Fibroblast of skin of right quadriceps (primary cell): Measurements from ENCODE around the gene ZBTB7A.

Source experiments
- DNase-seq: peaks from one replicate; pipeline ENCODE4 v3.0.0-alpha.2; 2013

ZBTB7A gene

GRCh38 chr19:4066176-4066606 is 508 bp downstream of the ZBTB7A start:
- no peak for DNase-seq

DNA sequence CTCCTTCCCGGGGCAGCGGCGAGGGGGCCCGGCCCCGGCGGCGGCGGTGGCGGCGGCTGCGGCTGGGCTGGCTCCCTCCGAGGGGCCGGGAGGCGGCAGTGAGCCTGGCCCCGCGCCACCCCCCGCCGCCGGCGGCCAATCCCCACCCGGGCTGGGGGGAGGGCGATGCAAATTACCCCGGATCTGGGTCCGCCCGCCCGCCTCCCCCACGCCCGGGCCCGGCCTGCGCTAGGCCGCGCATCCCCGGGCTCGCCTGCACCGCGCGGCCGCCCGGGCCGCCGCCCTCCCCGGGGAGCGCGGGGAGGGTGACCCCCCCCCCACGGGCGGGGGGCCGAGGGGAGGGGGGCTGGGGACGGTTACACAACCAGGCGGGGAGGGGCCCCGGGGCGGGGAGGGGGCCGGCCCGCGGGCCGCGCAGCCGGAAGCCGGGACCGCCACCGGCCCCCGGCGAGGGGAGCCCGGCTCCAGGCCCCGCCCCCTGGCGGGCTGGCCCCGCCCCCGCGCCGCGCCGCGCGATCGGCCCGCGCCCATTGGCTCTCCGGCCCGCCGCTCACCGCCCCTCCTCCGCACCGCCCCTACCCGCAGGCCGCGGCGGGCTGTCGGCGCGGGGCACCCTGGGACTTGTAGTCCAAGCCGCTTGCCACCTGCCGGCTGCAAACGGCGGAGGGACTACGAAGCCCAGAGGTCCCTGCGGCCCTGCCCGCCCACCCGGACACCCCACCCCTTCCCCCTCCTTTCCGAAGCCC is 1.1 kb downstream of the ZBTB7A start:
- DNase-seq = peak; percentile 98

GRCh38 chr19:4064496-4065260 is 2.0 kb downstream of the ZBTB7A start:
- DNase-seq = peak; percentile 36

- DNase-seq = no peak
These were observed 2.6 kb downstream of the ZBTB7A start for GRCh38 chr19:4064149-4064495.

DNA sequence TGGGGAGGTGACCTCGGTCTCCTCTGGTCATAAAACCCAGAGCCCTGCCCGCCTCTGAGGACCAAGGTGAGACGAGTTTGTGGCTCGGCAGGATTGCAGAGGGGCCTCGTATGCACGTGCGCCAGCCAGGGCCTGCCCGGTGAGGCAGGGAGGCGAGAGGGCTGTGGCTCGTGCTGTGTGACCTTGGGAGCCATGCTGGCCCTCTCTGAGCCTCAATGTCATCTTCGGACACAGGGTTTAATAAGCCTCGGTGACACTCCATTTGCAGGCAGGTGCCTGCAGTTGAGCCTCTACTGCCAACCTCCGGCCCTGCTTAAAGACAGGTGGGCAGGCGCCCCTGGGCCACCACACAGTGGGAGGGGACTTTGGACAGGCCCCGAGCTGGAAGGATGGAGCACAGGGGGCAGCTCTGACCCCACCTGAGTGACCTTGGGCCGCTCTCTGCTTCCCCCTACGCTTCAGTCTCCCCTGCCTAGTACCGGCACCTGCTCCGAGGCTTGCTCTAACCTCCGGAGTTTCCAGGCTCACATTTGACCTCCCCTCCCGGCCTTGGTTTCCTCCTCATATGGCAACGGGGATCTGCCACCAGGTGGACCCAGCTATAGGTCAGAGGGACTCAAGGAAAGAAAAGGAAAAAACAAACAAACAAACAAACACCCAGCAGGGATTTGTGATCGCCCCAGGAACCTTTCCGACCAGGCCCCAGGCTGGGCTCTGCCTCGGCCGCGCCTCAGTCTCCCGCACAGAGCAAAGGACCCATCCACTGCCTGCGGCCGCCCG is 3.1 kb downstream of the ZBTB7A start:
- no peak for DNase-seq

GRCh38 chr19:4062419-4063368 is 4.0 kb downstream of the ZBTB7A start:
- no peak for DNase-seq

GRCh38 chr19:4061683-4062418 is 4.8 kb downstream of the ZBTB7A start:
- no peak for DNase-seq

DNA sequence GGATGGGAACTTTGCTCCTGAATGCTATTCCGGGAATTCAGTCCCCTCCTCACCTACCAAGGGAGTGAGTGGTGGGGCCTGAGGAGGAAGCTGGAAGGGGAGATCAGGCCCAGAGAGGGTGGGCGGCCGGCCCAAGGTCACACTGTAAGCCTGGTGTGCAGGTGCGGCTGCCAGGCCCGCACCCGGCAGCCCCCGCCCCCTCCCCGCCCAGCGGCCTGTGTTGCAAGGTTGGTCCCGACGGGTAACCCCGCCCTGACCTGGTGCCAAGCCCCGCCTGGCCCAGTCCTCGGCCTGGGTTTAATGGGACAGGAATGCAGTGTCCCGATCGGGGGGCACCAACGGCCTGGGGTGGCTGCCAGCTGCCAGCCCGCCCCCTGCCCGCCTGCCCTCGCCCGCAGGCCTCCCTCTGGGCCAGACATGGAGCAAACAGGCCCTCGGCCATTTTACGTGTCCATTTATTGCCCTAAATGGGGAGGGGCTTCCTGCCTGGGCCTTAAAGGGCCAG is 5.5 kb downstream of the ZBTB7A start:
- no peak for DNase-seq

DNA sequence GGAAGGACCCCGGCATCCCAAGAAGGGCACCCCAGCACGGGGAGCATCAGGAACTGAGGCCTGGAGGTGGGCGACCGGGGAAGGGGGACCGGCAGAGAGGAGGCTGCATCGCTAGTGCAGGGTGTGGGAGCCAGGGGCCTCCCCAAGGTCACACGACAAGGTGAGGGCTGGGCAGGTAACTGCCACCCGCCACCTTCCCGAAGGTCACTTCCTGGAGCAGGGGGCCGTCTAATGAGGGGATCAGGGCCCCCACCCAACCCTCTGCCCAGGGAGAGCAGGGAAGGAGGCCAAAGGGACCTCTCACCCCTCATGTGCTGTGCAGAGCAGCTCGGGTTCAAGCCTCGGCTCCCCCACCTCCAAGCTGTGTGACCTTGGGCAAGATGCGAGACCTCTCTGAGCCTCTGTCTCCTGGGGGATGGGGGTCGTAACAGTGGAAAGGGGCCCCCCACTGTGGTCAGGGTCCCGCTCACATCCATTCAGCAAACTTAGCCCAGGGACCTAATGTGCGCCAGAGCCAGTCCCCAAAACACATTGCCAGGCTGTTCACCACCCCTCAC is 6.0 kb downstream of the ZBTB7A start:
- no peak for DNase-seq

DNA sequence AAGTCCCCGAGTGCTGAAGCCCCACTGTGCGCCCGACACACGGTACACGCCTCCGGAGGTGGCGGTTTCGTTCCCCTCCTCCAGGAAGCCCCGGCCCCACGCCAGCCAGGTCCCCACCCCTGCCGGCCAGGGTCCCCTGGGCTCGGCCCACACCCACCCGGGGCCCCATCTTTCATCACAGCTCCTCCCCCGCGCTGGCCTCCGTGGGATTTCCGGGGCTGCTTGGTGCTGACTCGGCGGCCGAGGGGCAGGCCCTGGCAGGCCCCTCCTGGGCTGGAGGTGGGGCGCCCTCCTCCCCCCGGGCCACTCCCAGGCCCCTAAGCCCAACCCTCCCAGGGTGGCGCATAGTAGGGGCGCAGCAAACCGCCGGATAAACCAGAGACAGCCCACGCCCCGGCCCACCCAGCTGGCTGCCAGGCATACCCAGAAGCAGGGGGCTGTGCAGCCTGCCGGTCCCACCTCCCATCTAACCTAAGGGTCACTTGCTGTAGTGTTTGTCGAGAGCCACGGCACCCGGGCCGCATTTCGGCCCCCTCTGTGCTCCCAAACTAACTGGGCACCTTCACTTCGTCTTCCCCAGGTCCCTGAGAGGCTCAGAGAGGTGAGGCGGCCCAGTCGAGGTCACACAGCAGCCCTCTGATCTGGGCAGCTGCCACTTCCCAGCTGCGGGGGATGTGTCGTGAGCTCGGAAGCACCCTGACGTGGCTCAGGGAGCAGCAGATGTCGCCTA is 6.6 kb downstream of the ZBTB7A start:
- no peak for DNase-seq

DNA sequence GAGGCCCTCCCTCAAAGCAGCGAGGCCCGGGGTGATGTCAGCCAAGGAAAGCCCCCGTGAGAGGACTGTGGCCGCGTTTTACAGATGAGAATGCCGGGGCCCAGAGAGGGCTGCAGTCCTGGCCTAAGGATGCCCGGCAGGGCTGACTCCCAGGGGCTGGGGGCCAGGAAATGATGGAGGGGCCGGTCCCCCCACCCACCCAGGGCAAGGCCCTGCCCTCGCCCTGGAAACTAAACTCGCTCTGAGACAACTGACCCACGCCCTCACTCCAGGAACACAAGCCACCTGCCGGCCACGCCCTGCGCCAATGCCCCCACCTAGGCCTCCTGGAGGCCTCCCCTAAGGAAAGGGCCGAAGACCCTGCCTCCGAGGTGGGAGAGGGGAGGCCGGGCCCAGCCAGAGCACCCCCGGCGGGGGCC is 7.2 kb downstream of the ZBTB7A start:
- no peak for DNase-seq

- no peak for DNase-seq
These were observed 7.8 kb downstream of the ZBTB7A start for GRCh38 chr19:4058693-4059452.

DNA sequence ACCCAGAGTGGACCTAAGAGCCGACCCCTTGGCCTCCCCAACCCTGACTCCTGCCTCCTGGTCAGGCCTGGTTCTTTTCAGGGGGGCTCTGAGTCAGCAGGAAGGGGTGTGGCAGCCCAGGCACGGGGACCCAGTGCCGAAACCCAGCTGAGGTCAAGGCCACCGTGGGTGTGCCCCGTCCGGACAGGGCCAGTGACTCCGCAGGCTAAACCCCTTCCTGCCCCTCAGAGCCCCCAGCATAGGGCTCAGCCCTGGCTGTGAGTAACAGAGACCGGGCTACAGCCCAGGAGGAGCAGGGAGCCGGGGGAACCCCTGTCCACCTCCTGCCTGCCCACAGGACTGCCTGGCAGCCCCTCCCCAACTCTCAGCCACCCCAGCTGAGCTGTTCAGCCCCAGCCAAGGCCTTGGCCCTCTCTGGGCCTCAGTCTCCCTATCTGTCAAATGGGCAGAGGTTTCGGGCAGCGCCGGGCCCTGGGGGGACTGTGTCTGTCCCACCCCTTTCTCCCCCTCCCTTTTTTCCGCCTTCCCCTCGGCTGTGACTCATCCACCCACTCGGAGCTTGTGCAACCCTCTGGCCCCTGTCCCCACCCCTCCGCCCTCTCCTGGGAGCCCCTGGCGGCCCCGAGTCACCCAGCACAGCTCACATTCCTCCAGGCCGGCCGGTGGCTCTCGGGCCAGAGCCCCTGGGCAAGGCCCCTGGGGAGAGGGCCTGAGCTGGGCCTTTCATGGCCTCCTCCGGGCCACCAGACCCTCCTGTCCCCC is 8.6 kb downstream of the ZBTB7A start:
- peak; percentile 74 for DNase-seq

- DNase-seq = no peak
These were observed 11.5 kb downstream of the ZBTB7A start for GRCh38 chr19:4055209-4055552.

- DNase-seq = no peak
These were observed 12.1 kb downstream of the ZBTB7A start for GRCh38 chr19:4054441-4055208.

DNA sequence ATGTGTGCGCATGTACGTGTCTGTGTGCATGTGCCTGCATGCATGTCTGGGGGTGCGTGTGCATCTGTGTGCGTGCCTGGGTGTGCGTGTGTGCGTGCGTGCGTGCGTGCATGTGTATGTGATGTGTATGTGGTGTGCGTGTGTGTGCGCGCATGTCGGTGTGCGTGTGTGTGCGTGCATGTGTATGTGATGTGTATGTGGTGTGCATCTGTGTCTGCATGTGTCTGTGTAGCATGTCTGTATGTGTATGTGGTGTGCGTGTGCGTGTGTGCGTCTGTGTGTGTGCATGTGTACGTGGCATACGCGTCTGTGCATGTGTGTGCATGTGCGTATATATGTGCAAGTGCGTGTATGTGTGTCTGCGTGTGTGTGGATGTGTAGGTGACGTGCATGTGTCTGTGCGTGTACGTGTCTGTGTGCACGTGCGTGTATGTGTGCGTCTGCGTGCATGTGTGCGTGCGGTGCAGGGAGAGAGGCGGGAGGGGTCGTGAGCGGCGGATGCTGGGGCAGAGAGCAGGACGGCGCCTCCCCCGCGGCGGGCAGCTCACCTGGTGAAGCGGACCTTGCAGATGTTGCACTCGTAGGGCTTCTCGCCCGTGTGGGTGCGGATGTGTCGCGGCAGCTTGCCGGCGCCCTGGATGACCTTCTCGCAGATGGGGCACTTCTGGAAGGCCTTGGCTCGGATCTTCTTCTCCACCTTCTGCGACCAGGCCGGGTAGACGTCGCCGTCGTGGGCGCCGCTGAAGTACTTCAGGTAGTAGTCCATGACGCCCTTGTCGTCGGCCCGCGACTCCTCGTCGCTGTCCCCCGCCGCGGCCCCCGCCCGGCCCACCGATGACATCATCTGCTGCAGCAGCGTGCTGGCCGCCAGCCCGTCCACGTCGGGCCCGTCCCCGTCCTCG is 13.0 kb downstream of the ZBTB7A start:
- no peak for DNase-seq

- DNase-seq = no peak
These were observed 13.7 kb downstream of the ZBTB7A start for GRCh38 chr19:4052993-4053422.
